ENCODE measurements around the gene NTNG2.
A peak's percentile ranks its signal among the peaks of the same experiment; 100 is the strongest.

Gene NTNG2

GRCh38 chr9:132156262-132156661 is 5.6 kb upstream of the NTNG2 start:
- Histone ChIP-seq H3K79me2 (ENCODE audit: low read length) (no peaks in the 10 kb centered on the region), H3F3A (ENCODE audit: insufficient read depth, low read length) (no peaks in the 10 kb centered on the region), H3K9me2 (replicated peaks; ENCODE audit: insufficient read depth, low read length) (no peaks in the 10 kb centered on the region), H3K4me2 (ENCODE audit: low read depth, low read length) (no peak overlapping the region), H3K9ac (ENCODE audit: low read length) (no peak overlapping the region), H3K4me3 (ENCODE audit: low read length) (no peak overlapping the region), H4K20me1 (ENCODE audit: insufficient read depth, low read length) (no peaks in the 10 kb centered on the region), H3K9me3 (replicated peaks; ENCODE audit: insufficient read depth, low read length) (no peaks in the 10 kb centered on the region), H2AFZ (ENCODE audit: low read length) (no peak overlapping the region), H3K36me3 (replicated peaks; ENCODE audit: insufficient read depth, low read length) (no peaks in the 10 kb centered on the region), H3K27ac (ENCODE audit: low read length) (no peak overlapping the region), H3K4me1 (ENCODE audit: low read length) (no peaks in the 10 kb centered on the region), H3K27me3 (replicated peaks; ENCODE audit: insufficient read depth, low read length) (peaks cover 100% of the 10 kb centered on the region)
- no peak for DNase-seq
- TF ChIP-seq EZH2phosphoT487 (IDR thresholded peaks at IDR 0.05; ENCODE audit: low read length), result no peak

- peaks cover 95% of the 10 kb centered on the region for H3K27me3 ChIP-seq (replicated peaks; ENCODE audit: insufficient read depth, low read length)
- no peaks in the 10 kb centered on the region for H3K36me3 ChIP-seq (replicated peaks; ENCODE audit: insufficient read depth, low read length)
- H3K4me3 ChIP-seq (ENCODE audit: low read length), result no peak overlapping the region
- H4K20me1 ChIP-seq (ENCODE audit: insufficient read depth, low read length), result no peaks in the 10 kb centered on the region
- H3K9me3 ChIP-seq (replicated peaks; ENCODE audit: insufficient read depth, low read length), result no peaks in the 10 kb centered on the region
- no peaks in the 10 kb centered on the region for H3K79me2 ChIP-seq (ENCODE audit: low read length)
- no peak overlapping the region for H3K9ac ChIP-seq (ENCODE audit: low read length)
- no peaks in the 10 kb centered on the region for H3K4me1 ChIP-seq (ENCODE audit: low read length)
- no peak overlapping the region for H3K4me2 ChIP-seq (ENCODE audit: low read depth, low read length)
- DNase-seq, result no peak
- no peak overlapping the region for H2AFZ ChIP-seq (ENCODE audit: low read length)
- H3K27ac ChIP-seq (ENCODE audit: low read length), result no peak overlapping the region
- H3K9me2 ChIP-seq (replicated peaks; ENCODE audit: insufficient read depth, low read length), result no peaks in the 10 kb centered on the region
- no peaks in the 10 kb centered on the region for H3F3A ChIP-seq (ENCODE audit: insufficient read depth, low read length)
- TF ChIP-seq EZH2phosphoT487 (IDR thresholded peaks at IDR 0.05; ENCODE audit: low read length) (no peak), CTCF (IDR thresholded peaks at IDR 0.05; ENCODE audit: low read length) (no peak), EZH2 (optimal IDR thresholded peaks at IDR 0.05; ENCODE audit: low read depth, low read length) (no peak)
Measured at GRCh38 chr9:132157347-132158116, 4.3 kb upstream of the NTNG2 start.

- no peak overlapping the region for H3K9ac ChIP-seq (ENCODE audit: low read length)
- no peak for TF ChIP-seq CTCF (IDR thresholded peaks at IDR 0.05; ENCODE audit: low read length)
- TF ChIP-seq EZH2phosphoT487 (IDR thresholded peaks at IDR 0.05; ENCODE audit: low read length), result no peak
- no peak for TF ChIP-seq EZH2 (optimal IDR thresholded peaks at IDR 0.05; ENCODE audit: low read depth, low read length)
Measured at GRCh38 chr9:132160802-132161742, 786 bp upstream of the NTNG2 start.

More at GRCh38 chr9:132160802-132161742, 786 bp upstream of the NTNG2 start:
- no peaks in the 10 kb centered on the region for H3F3A ChIP-seq (ENCODE audit: insufficient read depth, low read length)
- no peaks in the 10 kb centered on the region for H3K36me3 ChIP-seq (replicated peaks; ENCODE audit: insufficient read depth, low read length)
- no peak overlapping the region for H2AFZ ChIP-seq (ENCODE audit: low read length)
- no peaks in the 10 kb centered on the region for H3K79me2 ChIP-seq (ENCODE audit: low read length)
- H3K4me2 ChIP-seq (ENCODE audit: low read depth, low read length), result peak overlapping the region; percentile 35; the same call in 1 of the 2 replicates
- no peak overlapping the region; the same call in 1 of the 2 replicates for H3K4me3 ChIP-seq (ENCODE audit: low read length)
- H3K9me2 ChIP-seq (replicated peaks; ENCODE audit: insufficient read depth, low read length), result no peaks in the 10 kb centered on the region
- H4K20me1 ChIP-seq (ENCODE audit: insufficient read depth, low read length), result no peaks in the 10 kb centered on the region
- H3K27ac ChIP-seq (ENCODE audit: low read length), result no peak overlapping the region
- H3K9me3 ChIP-seq (replicated peaks; ENCODE audit: insufficient read depth, low read length), result no peaks in the 10 kb centered on the region
- H3K4me1 ChIP-seq (ENCODE audit: low read length), result no peaks in the 10 kb centered on the region
- DNase-seq, result peak; percentile 47
- H3K27me3 ChIP-seq (replicated peaks; ENCODE audit: insufficient read depth, low read length), result peaks cover 95% of the 10 kb centered on the region
